Mammary epithelial cell (primary cell): ENCODE data around the gene SUFU.

ENCODE experiments used
- CTCF ChIP-seq, 2 donors: IDR thresholded peaks in 1 of 2; conservative IDR thresholded peaks in 1 of 2; 2 replicates each; pipeline ENCODE4 v1.5.1; 2011 to 2012; ENCODE audit warnings: inconsistent platforms in 2 of 2, low read length in 2 of 2, mild to moderate bottlenecking in 2 of 2, control low read depth in 1 of 2, low read depth in 1 of 2; ENCODE audit not compliant: insufficient read depth in 1 of 2; ENCODE audit errors: extremely low read depth in 1 of 2
- EZH2 ChIP-seq: IDR thresholded peaks from 2 replicates; pipeline ENCODE4 v1.6.1; 2012; ENCODE audit warnings: low read length, inconsistent platforms, borderline replicate concordance

- no peak for TF ChIP-seq CTCF (conservative IDR thresholded peaks at IDR 0.05 in 1 of 2, IDR thresholded peaks at IDR 0.05 in 1 of 2; ENCODE audit: extremely low read depth in 1 of 2, insufficient read depth in 1 of 2, low read depth in 1 of 2, low read length in 2 of 2)
- TF ChIP-seq EZH2: no peak
Measured at GRCh38 chr10:102633287-102633686, 129.5 kb downstream of the SUFU start.
